ENCODE results near the gene TAF6. TPM values are rescaled to one million over a fixed set of nuclear protein-coding genes. Genes with fewer than 3 reads are reported as not detected.

TAF6 gene
- total and polyA plus RNA-seq, 2 experiments from 2014 or later = 56.3 to 141 TPM

GRCh38 chr7:100079024-100079560, 40.1 kb downstream of the TAF6 start (continued):
- TF ChIP-seq EZH2 (IDR thresholded peaks at IDR 0.05; ENCODE audit: low read depth, unreplicated experiment) (no peak), EZH2phosphoT487 (IDR thresholded peaks at IDR 0.05; ENCODE audit: unreplicated experiment) (no peak), ZNF462 (CRISPR knock-in tag; IDR thresholded peaks at IDR 0.05) (no peak), JUNB (IDR thresholded peaks at IDR 0.05; ENCODE audit: unreplicated experiment) (no peak), POLR2AphosphoS5 (IDR thresholded peaks at IDR 0.05; ENCODE audit: low read depth) (no peak)

GRCh38 chr7:100077205-100077604, 42.0 kb downstream of the TAF6 start:
- H4K20me1 ChIP-seq (replicated peaks; ENCODE audit: insufficient read depth) = peaks cover 23% of the 10 kb centered on the region
- H3K79me2 ChIP-seq (replicated peaks; ENCODE audit: insufficient read depth) = peaks cover 62% of the 10 kb centered on the region
- no peak for DNase-seq (ENCODE audit: low spot score)
- H3K27ac ChIP-seq (ENCODE audit: low read depth) = no peak overlapping the region
- Mint-ChIP-seq H3K27me3 (ENCODE audit: insufficient read depth, low read depth, poor library complexity) (peaks cover 17% of the 10 kb centered on the region), H3K4me1 (peaks cover 11% of the 10 kb centered on the region), H3K36me3 (ENCODE audit: low read depth) (peaks cover 88% of the 10 kb centered on the region), H3K4me3 (no peak overlapping the region), H3K27ac (no peak overlapping the region), H3K9me3 (peaks cover 58% of the 10 kb centered on the region)
- H3K36me3 ChIP-seq (ENCODE audit: insufficient read depth) = peaks cover 77% of the 10 kb centered on the region
- peaks cover 39% of the 10 kb centered on the region for H3F3A ChIP-seq (replicated peaks; ENCODE audit: low read depth)
- no peaks in the 10 kb centered on the region for H3K27me3 ChIP-seq (ENCODE audit: insufficient read depth)
- no peaks in the 10 kb centered on the region for H3K9me2 ChIP-seq (ENCODE audit: insufficient read depth)
- H3K4me1 ChIP-seq (ENCODE audit: insufficient read depth) = peaks cover 8% of the 10 kb centered on the region; the same call in 1 of the 2 replicates
- H3K4me3 ChIP-seq = no peak overlapping the region
- no peak overlapping the region for H2AFZ ChIP-seq
- no peak for ATAC-seq
- no peak overlapping the region for H3K4me2 ChIP-seq
- TF ChIP-seq POLR2AphosphoS5 (IDR thresholded peaks at IDR 0.05; ENCODE audit: low read depth) (no peak), ZNF331 (CRISPR knock-in tag; IDR thresholded peaks at IDR 0.05; ENCODE audit: low read depth) (no peak), ETS1 (IDR thresholded peaks at IDR 0.05) (no peak), REST (IDR thresholded peaks at IDR 0.05; ENCODE audit: unreplicated experiment) (no peak), CTCF (conservative IDR thresholded peaks at IDR 0.05; ENCODE audit: low read depth in 2 of 2) (no peak), ZNF114 (CRISPR knock-in tag; IDR thresholded peaks at IDR 0.05) (no peak), NANOG (IDR thresholded peaks at IDR 0.05; ENCODE audit: borderline replicate concordance) (no peak), EZH2phosphoT487 (IDR thresholded peaks at IDR 0.05; ENCODE audit: unreplicated experiment) (no peak), EZH2 (IDR thresholded peaks at IDR 0.05; ENCODE audit: low read depth, unreplicated experiment) (no peak), JUNB (IDR thresholded peaks at IDR 0.05; ENCODE audit: unreplicated experiment) (no peak), CREB1 (CRISPR knock-in tag; IDR thresholded peaks at IDR 0.05; ENCODE audit: low read depth) (no peak)
